Fibroblast of mammary gland (primary cell): ENCODE results near the gene PANK3.

Experiments used
- DNase-seq: peaks from one replicate; pipeline ENCODE4 v3.0.0-alpha.2; 2010; ENCODE audit warnings: low read depth
- H3K4me3 ChIP-seq: 2 replicates; pipeline ENCODE4 v1.5.1; 2011; ENCODE audit warnings: low read depth, mild to moderate bottlenecking, low read length, moderate library complexity; ENCODE audit not compliant: control insufficient read depth
- TF ChIP-seq, protein P1 (sequence below): conservative IDR thresholded peaks from 2 replicates; pipeline ENCODE4 v1.5.1; 2011; ENCODE audit warnings: low read depth, low read length, inconsistent platforms; ENCODE audit not compliant: control insufficient read depth, insufficient read depth

Gene PANK3

GRCh38 chr5:168578538-168579487 is at the start of gene PANK3:
Gene PANK3 (minus strand): TSS chr5:168579368. CDS start chr5:168579283, 85 bp downstream.
- TF ChIP-seq, protein P1, sequence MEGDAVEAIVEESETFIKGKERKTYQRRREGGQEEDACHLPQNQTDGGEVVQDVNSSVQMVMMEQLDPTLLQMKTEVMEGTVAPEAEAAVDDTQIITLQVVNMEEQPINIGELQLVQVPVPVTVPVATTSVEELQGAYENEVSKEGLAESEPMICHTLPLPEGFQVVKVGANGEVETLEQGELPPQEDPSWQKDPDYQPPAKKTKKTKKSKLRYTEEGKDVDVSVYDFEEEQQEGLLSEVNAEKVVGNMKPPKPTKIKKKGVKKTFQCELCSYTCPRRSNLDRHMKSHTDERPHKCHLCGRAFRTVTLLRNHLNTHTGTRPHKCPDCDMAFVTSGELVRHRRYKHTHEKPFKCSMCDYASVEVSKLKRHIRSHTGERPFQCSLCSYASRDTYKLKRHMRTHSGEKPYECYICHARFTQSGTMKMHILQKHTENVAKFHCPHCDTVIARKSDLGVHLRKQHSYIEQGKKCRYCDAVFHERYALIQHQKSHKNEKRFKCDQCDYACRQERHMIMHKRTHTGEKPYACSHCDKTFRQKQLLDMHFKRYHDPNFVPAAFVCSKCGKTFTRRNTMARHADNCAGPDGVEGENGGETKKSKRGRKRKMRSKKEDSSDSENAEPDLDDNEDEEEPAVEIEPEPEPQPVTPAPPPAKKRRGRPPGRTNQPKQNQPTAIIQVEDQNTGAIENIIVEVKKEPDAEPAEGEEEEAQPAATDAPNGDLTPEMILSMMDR, result no peak
- no peak for DNase-seq
- peak within 1 kb of the TSS; percentile 82 for H3K4me3 ChIP-seq

GRCh38 chr5:168624850-168625364 is 45.7 kb upstream of the PANK3 start:
- DNase-seq, result peak; percentile 47
- TF ChIP-seq, protein P1, result no peak
- H3K4me3 ChIP-seq, result no peak overlapping the region

GRCh38 chr5:168620807-168621206 is 41.6 kb upstream of the PANK3 start:
- no peak overlapping the region for H3K4me3 ChIP-seq
- no peak for DNase-seq
- TF ChIP-seq, protein P1, result no peak

DNA sequence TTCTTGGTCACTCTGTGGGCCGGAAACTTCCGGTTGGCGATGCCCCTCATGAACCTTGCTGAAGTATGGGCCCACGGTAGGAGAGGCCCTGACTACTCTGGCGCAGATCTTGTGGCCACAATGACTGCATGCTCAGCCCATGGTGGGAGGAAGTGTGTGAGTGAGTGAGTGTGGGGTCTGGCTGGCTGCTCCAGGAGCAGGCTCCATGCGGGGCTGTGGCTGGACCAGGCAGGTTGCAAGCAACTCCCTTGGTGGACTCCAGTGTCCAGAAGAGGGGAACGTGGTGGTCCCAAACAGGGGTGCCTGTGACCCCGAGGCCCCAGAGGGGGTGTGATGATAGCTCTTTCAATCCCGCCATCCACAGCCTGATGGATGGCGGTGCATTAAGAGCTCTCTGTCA is 35.5 kb upstream of the PANK3 start:
- no peak overlapping the region for H3K4me3 ChIP-seq
- TF ChIP-seq, protein P1, result no peak
- DNase-seq, result no peak

DNA sequence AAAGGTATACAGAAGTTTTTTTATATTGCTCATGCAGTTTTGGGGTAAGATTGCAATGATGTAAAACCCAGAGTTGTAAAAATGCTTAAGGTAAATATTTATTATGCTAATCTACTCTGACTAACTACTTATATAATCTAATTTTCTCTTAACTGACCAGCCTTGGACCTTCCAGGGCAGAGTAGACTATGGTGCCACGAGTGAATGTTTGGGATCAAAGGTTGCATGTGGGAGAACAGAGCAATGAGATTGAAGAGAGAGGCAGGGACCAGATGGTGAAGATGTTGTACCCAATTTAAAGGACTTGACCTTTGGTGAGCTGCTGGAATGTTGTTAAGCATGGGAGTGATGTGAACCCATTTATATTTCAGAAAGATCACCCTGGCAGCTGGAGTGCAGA is 34.8 kb upstream of the PANK3 start:
- TF ChIP-seq, protein P1, result no peak
- H3K4me3 ChIP-seq, result no peak overlapping the region
- DNase-seq, result no peak

DNA sequence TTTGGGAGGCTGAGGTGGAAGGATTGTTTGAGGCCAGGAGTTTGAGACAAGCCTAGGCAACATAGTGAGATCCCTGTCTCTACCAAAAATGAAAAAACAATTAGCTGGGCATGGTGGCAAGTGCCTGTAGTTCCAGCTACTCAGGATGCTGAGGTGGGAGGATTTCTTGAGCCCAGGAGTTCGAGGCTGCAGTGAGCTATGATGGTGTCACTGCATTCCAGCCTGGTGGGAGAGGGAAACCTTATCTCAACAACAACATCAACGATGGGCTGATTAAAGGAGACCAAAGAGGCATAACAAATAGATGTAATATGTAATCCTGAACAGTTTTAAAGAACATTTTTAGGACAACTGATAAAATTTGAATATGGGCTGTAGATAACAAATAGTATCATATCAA is 34.2 kb upstream of the PANK3 start:
- no peak for DNase-seq
- H3K4me3 ChIP-seq, result no peak overlapping the region
- TF ChIP-seq, protein P1, result no peak
